Astrocyte of the cerebellum (primary cell): Measurements from ENCODE around the gene DOCK2.

Experiments
- DNase-seq: peaks from one replicate; pipeline ENCODE4 v3.0.0-alpha.2; 2011; ENCODE audit warnings: low read depth
- H3K4me3 ChIP-seq: 2 replicates; pipeline ENCODE4 v1.5.1; 2011; ENCODE audit warnings: mild to moderate bottlenecking, low read depth, low read length, moderate library complexity
- in situ Hi-C: cut with HindIII; loops from 2 replicates; pipeline ENCODE4 v1.10.0; 2017; ENCODE audit warnings: low sequenced_read_pairs
- TF ChIP-seq, protein P1 (sequence below): IDR thresholded peaks from 2 replicates; pipeline ENCODE4 v1.5.1; 2012; ENCODE audit warnings: low read length, low read depth, moderate library complexity, mild to moderate bottlenecking; ENCODE audit errors: missing control alignments

DOCK2 gene

DNA sequence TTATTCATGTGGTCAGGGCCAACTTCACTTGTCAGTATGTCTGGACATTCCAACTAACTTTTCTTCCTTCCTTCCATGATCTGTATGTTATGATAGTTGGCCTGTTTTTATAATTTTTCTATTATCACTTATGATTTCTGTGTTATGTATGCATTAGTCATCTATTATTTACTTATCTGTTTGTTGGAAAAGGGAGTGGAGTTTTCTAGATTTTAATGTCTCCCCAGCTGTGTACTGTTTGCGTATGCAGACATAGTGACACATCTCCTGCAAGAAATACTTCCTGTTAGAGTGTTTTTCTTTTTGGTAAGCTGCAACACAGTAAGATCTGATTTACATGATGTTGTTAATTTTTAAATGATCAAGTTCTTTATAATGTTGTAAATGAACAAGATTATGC is 351.9 kb downstream of the DOCK2 start:
- DNase-seq: no peak
- TF ChIP-seq, protein P1, sequence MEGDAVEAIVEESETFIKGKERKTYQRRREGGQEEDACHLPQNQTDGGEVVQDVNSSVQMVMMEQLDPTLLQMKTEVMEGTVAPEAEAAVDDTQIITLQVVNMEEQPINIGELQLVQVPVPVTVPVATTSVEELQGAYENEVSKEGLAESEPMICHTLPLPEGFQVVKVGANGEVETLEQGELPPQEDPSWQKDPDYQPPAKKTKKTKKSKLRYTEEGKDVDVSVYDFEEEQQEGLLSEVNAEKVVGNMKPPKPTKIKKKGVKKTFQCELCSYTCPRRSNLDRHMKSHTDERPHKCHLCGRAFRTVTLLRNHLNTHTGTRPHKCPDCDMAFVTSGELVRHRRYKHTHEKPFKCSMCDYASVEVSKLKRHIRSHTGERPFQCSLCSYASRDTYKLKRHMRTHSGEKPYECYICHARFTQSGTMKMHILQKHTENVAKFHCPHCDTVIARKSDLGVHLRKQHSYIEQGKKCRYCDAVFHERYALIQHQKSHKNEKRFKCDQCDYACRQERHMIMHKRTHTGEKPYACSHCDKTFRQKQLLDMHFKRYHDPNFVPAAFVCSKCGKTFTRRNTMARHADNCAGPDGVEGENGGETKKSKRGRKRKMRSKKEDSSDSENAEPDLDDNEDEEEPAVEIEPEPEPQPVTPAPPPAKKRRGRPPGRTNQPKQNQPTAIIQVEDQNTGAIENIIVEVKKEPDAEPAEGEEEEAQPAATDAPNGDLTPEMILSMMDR: no peak
- in situ Hi-C loops: no loop called here
- no peak overlapping the region for H3K4me3 ChIP-seq

DNA sequence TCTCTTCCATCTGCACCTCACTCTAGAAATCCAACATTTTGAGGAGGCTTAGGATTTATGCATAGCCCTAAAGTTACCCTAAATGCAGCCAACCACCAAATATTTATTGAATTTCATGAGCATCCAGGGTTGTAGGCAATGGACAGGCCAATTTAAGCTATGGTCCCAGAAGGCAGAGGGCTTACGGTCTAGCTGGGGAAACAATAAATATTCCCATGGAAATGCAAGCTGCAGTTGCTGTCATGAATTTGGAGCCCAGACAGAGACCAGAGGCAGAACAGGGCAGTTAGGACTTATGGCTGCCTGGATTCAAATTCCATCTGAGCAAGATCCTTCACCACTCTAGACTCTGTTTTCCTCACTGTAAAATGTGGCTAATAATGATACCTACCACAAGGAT is 352.3 kb downstream of the DOCK2 start:
- DNase-seq: no peak
- no peak overlapping the region for H3K4me3 ChIP-seq
- in situ Hi-C loops: no loop called here
- TF ChIP-seq, protein P1: no peak

DNA sequence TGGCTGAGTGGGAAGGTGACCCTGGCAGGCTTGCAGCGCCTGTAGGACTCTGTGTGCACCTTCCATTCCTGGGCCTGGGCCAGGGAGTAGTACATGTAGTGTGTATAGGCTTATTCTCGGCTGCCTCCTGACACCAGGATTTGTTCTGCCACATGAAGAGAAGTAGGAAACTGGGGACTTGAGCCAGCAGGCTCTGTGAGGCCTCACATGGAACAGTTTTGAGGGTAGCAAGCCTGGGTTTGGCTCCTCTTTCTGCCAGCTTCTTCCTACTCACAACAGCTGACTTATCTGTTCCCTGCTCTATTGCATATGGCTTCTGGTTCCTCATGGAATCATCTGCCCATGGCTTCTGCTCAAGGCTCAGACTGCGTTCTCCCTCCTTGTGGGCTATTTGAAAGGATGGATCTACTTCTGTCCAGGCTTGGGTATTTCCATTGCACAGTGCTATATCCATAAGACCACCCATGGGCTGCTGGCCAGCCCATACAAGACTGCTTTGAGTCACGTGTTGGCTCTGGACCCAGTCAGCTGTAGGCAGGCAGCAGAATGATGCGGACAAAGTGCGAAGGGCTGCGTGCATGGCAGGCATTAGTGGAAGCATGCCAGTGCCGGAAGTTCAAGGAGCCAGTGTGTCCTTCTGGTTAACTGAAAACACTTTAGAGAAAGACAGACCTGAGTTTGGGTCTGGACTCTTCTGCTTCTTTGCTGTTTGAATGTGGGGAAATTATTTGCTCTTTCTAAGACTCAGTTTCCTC is 354.2 kb downstream of the DOCK2 start:
- in situ Hi-C loops: no loop called here
- TF ChIP-seq, protein P1: no peak
- DNase-seq: no peak
- H3K4me3 ChIP-seq: no peak overlapping the region

DNA sequence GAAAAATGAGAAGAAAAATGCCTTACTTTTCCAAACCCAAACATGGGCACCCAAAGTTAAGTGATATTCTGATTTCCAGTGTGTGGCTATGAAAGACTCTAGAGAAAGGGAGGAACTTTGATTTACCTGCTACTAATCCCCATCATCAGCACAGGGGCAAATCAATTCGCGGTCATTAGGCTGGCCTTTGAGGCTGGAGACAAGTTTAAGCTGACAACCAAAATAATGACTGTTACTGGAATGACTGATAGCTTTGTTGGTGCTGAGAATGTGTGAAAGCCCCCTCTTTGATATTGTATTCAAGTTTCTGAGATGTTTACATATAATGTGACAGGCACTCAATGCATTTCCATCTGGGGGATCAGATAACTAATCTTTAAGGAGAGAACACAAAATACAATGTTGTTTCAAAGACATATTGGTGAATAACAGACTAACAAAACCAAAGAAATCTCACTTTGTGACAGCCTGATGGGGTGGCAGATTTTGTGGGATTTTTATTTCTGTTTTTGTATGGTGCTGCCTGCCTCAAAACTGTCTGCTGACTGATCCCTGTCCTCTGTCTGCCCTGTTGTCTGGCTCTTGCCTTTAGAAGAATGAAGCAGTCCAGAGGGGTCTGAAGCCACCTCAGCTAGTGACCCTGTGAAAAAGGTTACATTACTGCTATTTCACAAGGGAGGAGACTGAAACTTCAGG is 355.9 kb downstream of the DOCK2 start:
- DNase-seq: no peak
- no peak overlapping the region for H3K4me3 ChIP-seq

DNA sequence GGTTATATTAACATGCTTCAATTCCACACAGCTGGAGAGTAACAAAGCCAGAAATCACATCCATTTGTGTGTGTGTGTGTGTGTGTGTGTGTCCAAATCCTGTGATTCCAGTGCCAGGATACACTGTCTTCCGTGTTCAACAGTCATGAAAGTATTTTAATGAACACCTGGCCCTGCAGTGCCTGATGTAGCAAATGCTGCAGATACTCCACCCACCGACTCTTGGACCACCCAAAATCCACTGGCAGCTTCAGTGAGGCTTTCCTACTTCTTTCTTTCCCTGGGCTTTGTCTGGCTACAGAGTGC is 356.4 kb downstream of the DOCK2 start:
- in situ Hi-C loops: no loop called here
- TF ChIP-seq, protein P1: no peak
- no peak overlapping the region for H3K4me3 ChIP-seq
- no peak for DNase-seq

More for the DNA sequence above, 355.9 kb downstream of the DOCK2 start:
- TF ChIP-seq, protein P1: no peak
- in situ Hi-C loops: no loop called here

DNA sequence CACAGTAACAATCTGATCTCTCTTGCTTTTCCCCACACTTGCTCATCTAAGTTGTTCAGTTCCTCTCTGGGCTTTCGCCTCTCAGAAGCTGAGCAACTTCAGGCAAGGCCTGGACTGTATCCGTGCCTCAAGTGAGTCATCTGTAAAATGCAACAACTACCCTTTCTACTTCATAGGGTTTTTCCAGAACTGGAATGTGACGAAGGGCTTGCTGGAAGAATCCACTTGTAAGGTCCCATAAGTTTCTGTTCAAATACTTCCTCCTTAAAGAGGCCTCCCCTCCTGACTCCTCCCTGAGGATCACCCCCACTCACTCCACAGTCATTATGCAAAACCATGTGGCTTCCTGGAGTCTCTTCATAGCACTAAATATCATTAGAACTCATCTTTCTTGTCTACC is 360.7 kb downstream of the DOCK2 start:
- TF ChIP-seq, protein P1: no peak
- DNase-seq: no peak
- in situ Hi-C loops: no loop called here
- no peak overlapping the region for H3K4me3 ChIP-seq
